Stimulated activated CD8-positive, alpha-beta memory T cell treated with anti-CD3 and anti-CD28 coated beads, Interleukin-12 subunit alpha, Interleukin-12 subunit beta, amount 100 ng/mL, for 24 hours (primary cell): ENCODE results near the gene MYO15A.

Experiments
- DNase-seq: peaks from one replicate; pipeline ENCODE4 v3.0.0-alpha.2; 2020; ENCODE audit errors: extremely low read depth

The MYO15A gene

GRCh38 chr17:18217412-18218015 is 109.0 kb downstream of the MYO15A start:
- DNase-seq = peak; percentile 27

GRCh38 chr17:18218756-18219415 is 110.3 kb downstream of the MYO15A start:
- DNase-seq = no peak

GRCh38 chr17:18224053-18224386 is 115.5 kb downstream of the MYO15A start:
- DNase-seq = no peak

- no peak for DNase-seq
Measured at GRCh38 chr17:18224387-18225120, 116.0 kb downstream of the MYO15A start.

- DNase-seq = peak; percentile 90
Measured at GRCh38 chr17:18225121-18225641, 116.6 kb downstream of the MYO15A start, which contains the start of gene LLGL1. TSS of gene LLGL1 (plus strand) at chr17:18225635. CDS start at chr17:18225683, 48 bp downstream.

- DNase-seq = no peak
Measured at GRCh38 chr17:18225642-18226283, 117.2 kb downstream of the MYO15A start.

GRCh38 chr17:18226284-18226945 is 117.9 kb downstream of the MYO15A start:
- DNase-seq = no peak

- no peak for DNase-seq
Measured at GRCh38 chr17:18227635-18228034, 119.1 kb downstream of the MYO15A start.

GRCh38 chr17:18228176-18228682 is 119.7 kb downstream of the MYO15A start:
- DNase-seq = no peak

- no peak for DNase-seq
Measured at GRCh38 chr17:18229254-18229653, 120.7 kb downstream of the MYO15A start.
